ENCODE measurements around the gene IQCK. TPM values are rescaled to one million over a fixed set of nuclear protein-coding genes. Genes with fewer than 3 reads are reported as not detected.

The IQCK gene
- total RNA-seq, 3 donors from 2014 or later: 25.9 to 63.8 (median 34.7) TPM

DNA sequence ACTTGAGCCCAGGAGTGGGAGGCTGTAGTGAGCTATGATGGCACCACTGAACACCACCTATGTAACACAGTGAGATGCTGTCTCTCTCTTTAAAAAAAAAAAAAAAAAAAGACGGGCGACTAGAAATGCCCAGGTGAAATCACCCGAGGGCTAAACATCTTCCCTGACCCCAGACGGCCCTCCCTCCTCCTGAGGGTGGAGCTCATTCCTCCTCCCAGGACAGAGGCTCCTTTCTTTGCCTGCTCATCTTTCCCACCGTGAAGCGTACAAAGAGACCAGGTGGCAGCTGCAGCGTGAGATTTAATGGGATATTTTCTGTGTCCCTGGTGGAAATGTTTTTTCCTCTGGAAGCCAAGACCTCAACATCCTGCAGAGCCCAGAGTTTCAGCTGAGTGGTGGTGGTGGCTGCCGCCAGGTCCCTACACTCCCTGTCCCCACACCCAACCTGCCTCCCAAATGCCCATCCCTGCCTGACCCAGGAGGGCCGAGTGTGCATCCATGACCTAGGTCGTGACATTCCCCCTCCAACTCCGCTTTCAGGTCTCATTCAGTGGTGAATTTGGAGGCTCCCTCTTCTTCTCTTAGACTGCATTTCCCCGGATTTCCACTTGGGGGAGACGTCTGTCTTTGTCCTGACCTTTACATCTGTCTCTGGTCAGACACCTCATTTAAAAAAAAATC, 181.0 kb downstream of the IQCK start:
- Histone ChIP-seq H3K4me1 (no peaks in the 10 kb centered on the region), H3K9me3 (no peaks in the 10 kb centered on the region), H3K4me3 (no peak overlapping the region), H3K27ac (no peak overlapping the region), H3K36me3 (no peaks in the 10 kb centered on the region), H3K27me3 (no peaks in the 10 kb centered on the region)
- intact Hi-C loops (cut with DNase I; ENCODE audit: low total_unique reads): no loop called here
- no peak for DNase-seq (ENCODE audit: low spot score in 2 of 2)
- TF ChIP-seq, protein P1, sequence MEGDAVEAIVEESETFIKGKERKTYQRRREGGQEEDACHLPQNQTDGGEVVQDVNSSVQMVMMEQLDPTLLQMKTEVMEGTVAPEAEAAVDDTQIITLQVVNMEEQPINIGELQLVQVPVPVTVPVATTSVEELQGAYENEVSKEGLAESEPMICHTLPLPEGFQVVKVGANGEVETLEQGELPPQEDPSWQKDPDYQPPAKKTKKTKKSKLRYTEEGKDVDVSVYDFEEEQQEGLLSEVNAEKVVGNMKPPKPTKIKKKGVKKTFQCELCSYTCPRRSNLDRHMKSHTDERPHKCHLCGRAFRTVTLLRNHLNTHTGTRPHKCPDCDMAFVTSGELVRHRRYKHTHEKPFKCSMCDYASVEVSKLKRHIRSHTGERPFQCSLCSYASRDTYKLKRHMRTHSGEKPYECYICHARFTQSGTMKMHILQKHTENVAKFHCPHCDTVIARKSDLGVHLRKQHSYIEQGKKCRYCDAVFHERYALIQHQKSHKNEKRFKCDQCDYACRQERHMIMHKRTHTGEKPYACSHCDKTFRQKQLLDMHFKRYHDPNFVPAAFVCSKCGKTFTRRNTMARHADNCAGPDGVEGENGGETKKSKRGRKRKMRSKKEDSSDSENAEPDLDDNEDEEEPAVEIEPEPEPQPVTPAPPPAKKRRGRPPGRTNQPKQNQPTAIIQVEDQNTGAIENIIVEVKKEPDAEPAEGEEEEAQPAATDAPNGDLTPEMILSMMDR (IDR thresholded peaks at IDR 0.05): peak; percentile 19 to 81 (median 63)
- TF ChIP-seq POLR2A (IDR thresholded peaks at IDR 0.05) (no peak), POLR2AphosphoS5 (IDR thresholded peaks at IDR 0.05) (no peak)

DNA sequence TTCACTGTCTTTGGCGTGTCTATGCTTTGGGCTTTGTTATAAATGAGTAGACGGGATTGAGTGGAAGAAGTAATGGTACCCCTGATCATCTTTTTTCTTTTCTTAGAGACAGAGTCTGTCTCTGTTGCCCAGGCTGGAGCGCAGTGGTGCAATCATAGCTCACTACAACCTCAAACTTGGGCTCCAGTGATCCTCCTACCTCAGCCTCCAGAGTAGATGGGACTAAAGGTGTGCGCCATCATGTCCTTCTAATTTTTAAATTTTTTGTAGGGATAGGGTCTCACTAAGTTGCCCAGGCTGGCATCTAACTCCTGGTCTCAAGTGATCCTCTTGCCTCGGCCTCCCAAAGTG, 181.5 kb downstream of the IQCK start:
- no peak for DNase-seq (ENCODE audit: low spot score in 2 of 2)
- no peaks in the 10 kb centered on the region for H3K27me3 ChIP-seq
- no peak overlapping the region for H3K4me3 ChIP-seq
- H3K36me3 ChIP-seq: no peaks in the 10 kb centered on the region
- TF ChIP-seq, protein P1 (IDR thresholded peaks at IDR 0.05): no peak
- TF ChIP-seq POLR2A (IDR thresholded peaks at IDR 0.05): no peak
- no peak for TF ChIP-seq POLR2AphosphoS5 (IDR thresholded peaks at IDR 0.05)
- H3K27ac ChIP-seq: no peak overlapping the region
- intact Hi-C loops (cut with DNase I; ENCODE audit: low total_unique reads): no loop called here
- no peaks in the 10 kb centered on the region for H3K4me1 ChIP-seq
- no peaks in the 10 kb centered on the region for H3K9me3 ChIP-seq

DNA sequence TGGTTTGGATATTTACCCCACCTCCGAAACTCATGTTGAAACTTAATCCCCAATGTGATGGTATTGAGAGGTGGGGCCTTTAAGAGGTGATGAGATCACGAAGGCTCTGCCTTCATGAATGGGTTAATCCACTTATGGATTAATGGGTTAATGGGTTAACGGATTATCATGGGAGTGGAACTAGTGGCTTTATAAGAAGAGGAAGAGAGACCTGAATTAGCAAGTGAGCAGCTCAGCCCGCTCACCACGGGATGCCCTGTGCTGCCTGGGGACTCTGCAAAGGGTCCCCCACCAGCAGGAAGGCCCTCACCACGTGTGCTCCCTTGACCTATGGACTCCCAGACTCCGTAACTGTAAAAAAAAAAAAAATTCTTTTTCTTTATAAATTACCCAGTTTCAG, 183.1 kb downstream of the IQCK start:
- intact Hi-C loops (cut with DNase I; ENCODE audit: low total_unique reads): no loop called here
- TF ChIP-seq, protein P1 (IDR thresholded peaks at IDR 0.05): no peak
- TF ChIP-seq POLR2AphosphoS5 (IDR thresholded peaks at IDR 0.05) (no peak), POLR2A (IDR thresholded peaks at IDR 0.05) (no peak)
- no peaks in the 10 kb centered on the region for H3K36me3 ChIP-seq
- H3K27ac ChIP-seq: no peak overlapping the region
- no peak overlapping the region for H3K4me3 ChIP-seq
- H3K4me1 ChIP-seq: no peaks in the 10 kb centered on the region
- DNase-seq (ENCODE audit: low spot score in 2 of 2): no peak
- no peaks in the 10 kb centered on the region for H3K9me3 ChIP-seq
- H3K27me3 ChIP-seq: no peaks in the 10 kb centered on the region

DNA sequence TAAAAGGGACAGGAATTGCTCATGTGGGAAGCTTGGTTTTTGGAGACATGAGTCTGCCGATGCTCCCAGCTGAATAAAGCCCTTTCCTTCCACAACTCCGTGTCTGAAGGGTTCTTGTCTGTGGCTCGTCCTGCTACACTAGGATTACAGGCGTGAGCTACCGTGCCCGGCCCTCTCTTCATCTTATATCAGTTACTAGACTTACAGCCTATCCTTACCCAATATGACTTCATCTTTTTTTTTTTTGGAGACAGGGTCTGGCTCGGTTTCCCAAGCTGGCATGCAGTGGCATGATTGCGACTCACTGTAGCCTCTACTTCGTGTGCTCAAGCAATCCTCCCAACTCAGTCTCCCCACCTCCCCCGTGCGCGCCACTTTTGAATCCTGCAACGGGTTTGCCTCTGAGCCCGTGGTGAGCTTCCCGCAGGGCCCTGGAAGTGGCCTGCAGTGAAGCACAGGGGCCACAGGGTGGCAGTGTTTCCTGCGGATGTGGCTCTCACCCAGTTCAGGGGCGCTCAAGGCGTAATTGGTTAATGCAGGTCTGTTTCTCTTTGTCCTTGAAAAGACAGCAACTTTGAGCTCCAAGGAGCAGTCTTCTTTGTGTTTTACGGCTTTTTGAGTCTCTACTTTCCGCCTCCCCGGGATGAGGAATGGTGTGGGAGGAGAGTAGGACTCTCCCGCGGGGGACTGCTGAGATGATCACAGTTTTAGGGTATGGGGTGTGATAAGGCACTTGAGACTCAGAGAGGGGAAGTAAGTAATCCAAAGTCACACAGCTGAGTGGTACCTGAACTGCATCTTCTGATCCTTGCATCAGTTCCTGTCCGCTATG, 189.3 kb downstream of the IQCK start:
- Histone ChIP-seq H3K27me3 (no peaks in the 10 kb centered on the region), H3K4me3 (peak overlapping the region in 1 of 3 donors; percentile 31), H3K9me3 (no peaks in the 10 kb centered on the region), H3K27ac (no peak overlapping the region), H3K4me1 (no peaks in the 10 kb centered on the region), H3K36me3 (no peaks in the 10 kb centered on the region)
- TF ChIP-seq, protein P1 (IDR thresholded peaks at IDR 0.05): peak; percentile 37 to 90 (median 83)
- TF ChIP-seq POLR2AphosphoS5 (IDR thresholded peaks at IDR 0.05) (no peak), POLR2A (IDR thresholded peaks at IDR 0.05) (no peak)
- intact Hi-C loops (cut with DNase I; ENCODE audit: low total_unique reads): no loop called here
- peak in 1 of 2 donors; percentile 29 for DNase-seq (ENCODE audit: low spot score in 2 of 2)

Other genes with a start within 250 kb of the IQCK start
- gene GDE1, start 196.2 kb upstream of the IQCK start, total RNA-seq: 10 to 100 TPM; 49.2 to 70.4 (median 56.7) TPM
- gene CCP110, start 194.3 kb upstream of the IQCK start, total RNA-seq: 10 to 100 TPM; 13.9 to 33.5 (median 31.5) TPM
- 10 to 100 TPM; 36.4 to 43.3 (median 40.5) TPM for gene VPS35L, start 162.6 kb upstream of the IQCK start, total RNA-seq
- 10 to 100 TPM; 12.3 to 15.4 (median 13.0) TPM for gene KNOP1, start within 50 bp of the IQCK start, total RNA-seq
- gene GPRC5B, start 166.6 kb downstream of the IQCK start, total RNA-seq: 10 to 100 TPM; 16.3 to 26.6 (median 20.3) TPM

Data from breast epithelium (tissue), 4 donors.